RWPE1 (cell line): ENCODE measurements around the gene C2CD2.

Source experiments
- CTCF ChIA-PET: fragments of 350-600 bp; sonication (Branson Sonifier 250); formaldehyde crosslinking; extraction: SDS; loops from one replicate; lab custom pipeline; 2021; lab: Yijun Ruan, JAX
- POLR2A ChIA-PET: fragments of 400-600 bp; formaldehyde crosslinking; extraction: SDS; loops from one replicate; lab custom pipeline; 2020; ENCODE audit warnings: antibody characterized with exemption; ENCODE audit not compliant: low non-redundant PET; lab: Yijun Ruan, JAX
- DNase-seq: peaks from one replicate; pipeline ENCODE4 v3.0.0; 2012; ENCODE audit warnings: low spot score
- H3K27ac ChIP-seq: fragments of 450-650 bp; 2 replicates; pipeline ENCODE4 v1.5.1; 2017
- TF ChIP-seq, protein P1 (sequence below): fragments of 450-650 bp; conservative IDR thresholded peaks from 2 replicates; pipeline ENCODE4 v1.5.1; 2017; ENCODE audit warnings: low read depth, mild to moderate bottlenecking

C2CD2 gene

DNA sequence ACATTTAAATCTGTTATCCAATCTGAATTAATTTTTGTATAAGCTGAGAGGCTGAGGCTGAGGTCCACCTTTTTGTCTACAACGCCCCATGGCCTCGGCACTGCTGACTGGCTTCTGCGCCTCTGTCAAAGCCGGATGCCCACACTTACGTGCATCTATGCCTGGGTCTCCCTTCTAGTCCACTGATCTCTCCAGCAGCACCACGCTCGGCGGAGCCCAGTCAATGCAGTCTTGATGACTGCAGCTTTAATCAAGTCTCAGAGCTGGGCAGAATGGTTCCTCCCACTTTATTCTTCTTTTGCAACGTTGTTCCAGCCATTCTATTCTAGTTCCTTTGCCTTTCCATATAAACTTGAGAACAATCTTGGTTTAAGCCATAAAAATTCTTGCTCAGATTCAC, 84.0 kb downstream of the C2CD2 start:
- H3K27ac ChIP-seq, result 0 out of 2 replicates have a peak overlapping the region, but pooled peaks have one; percentile 2
- no peak for DNase-seq
- TF ChIP-seq, protein P1, sequence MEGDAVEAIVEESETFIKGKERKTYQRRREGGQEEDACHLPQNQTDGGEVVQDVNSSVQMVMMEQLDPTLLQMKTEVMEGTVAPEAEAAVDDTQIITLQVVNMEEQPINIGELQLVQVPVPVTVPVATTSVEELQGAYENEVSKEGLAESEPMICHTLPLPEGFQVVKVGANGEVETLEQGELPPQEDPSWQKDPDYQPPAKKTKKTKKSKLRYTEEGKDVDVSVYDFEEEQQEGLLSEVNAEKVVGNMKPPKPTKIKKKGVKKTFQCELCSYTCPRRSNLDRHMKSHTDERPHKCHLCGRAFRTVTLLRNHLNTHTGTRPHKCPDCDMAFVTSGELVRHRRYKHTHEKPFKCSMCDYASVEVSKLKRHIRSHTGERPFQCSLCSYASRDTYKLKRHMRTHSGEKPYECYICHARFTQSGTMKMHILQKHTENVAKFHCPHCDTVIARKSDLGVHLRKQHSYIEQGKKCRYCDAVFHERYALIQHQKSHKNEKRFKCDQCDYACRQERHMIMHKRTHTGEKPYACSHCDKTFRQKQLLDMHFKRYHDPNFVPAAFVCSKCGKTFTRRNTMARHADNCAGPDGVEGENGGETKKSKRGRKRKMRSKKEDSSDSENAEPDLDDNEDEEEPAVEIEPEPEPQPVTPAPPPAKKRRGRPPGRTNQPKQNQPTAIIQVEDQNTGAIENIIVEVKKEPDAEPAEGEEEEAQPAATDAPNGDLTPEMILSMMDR, result no peak
- ChIA-PET CTCF (no interaction called here), POLR2A (no interaction called here)

DNA sequence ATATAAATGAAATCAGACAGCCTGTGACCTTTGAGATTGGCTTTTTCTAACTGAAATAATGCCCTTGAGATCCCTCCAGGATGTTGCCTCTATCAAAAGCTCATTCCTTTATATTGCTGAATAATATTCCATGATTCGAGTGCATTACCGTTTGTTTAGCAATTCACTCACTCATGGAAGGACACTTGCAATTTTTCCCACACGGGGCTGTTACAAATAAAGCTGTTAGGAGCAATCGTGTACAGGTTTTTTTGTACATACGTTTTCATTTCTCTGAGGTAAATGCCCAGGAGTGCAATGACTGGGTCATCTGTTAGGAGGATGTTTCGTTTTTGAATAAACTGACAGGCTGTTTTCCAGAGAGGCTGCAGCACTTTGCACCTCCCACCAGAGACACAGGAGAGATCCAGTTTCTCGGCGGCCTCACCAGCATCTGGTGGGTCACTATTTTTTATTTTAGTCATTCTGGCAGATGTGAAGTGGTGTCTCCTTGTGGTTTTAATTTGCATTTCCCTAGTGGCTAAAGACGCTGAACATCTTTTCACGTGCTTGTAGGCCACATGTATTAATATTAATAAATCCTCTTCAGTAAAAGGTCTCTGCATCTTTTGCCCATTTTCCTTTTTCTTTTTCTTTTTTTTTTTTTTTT, 85.6 kb downstream of the C2CD2 start:
- DNase-seq, result no peak

DNA sequence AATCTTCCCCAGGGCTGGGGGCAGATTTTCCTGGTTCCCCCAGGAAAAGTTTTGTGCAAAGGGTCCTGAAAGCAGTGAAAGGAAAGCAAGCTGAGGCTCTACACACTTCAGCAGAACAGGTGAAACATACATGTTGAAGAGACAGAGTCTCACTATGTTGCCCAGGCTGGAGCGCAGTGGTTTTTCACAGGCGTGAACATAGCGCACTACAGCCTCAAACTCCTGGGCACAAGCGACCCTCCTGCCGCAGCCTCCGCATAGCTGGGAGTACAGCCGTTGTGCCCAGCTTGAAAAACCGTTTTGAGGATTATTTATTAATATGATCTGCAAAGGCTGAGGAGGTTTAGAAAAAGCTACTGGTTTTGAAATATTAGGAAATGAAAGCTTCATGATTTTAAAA, 86.5 kb downstream of the C2CD2 start:
- no peak for DNase-seq
- ChIA-PET CTCF (interaction anchor here (0.8 kb wide), 1 partner anchor 51 kb away, joined by 3 read pairs; no protein-coding TSS in a partner anchor), POLR2A (no interaction called here)
- H3K27ac ChIP-seq, result 0 out of 2 replicates have a peak overlapping the region, but pooled peaks have one; percentile 0
- TF ChIP-seq, protein P1, result no peak

More for the DNA sequence above, 85.6 kb downstream of the C2CD2 start:
- H3K27ac ChIP-seq, result no peak overlapping the region
- POLR2A ChIA-PET, result no interaction called here
- CTCF ChIA-PET, result interaction anchor here (0.8 kb wide), 1 partner anchor 50 kb away, joined by 3 read pairs; no protein-coding TSS in a partner anchor
- TF ChIP-seq, protein P1, result no peak

DNA sequence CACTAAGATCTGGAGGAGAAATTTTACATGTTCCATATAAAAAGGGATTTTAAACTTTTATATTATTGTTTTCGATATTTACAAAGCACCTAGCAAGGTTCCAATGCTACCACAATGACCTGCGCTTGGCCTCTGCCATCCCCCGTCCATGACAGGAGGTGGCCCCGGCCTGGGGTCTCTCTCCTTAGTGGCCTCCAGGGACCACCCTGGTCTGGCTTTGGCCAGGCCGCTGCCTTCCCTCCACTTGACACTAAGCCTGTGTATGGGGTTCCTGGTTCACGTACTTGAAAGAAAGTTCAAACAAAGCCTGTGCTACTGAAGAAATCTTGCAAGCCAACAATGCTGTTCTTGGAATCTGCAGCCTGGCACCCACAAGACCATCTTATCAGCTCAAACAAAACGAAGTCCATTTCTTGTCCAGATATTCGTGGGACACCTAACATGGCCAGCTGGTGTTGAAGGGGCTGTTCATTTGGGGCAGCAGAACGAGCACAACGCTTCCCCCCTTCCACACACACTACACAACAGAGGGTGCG, 87.5 kb downstream of the C2CD2 start:
- CTCF ChIA-PET, result no interaction called here
- TF ChIP-seq, protein P1, result no peak
- 0 out of 2 replicates have a peak overlapping the region, but pooled peaks have one; percentile 0 for H3K27ac ChIP-seq
- no peak for DNase-seq
- POLR2A ChIA-PET, result no interaction called here

DNA sequence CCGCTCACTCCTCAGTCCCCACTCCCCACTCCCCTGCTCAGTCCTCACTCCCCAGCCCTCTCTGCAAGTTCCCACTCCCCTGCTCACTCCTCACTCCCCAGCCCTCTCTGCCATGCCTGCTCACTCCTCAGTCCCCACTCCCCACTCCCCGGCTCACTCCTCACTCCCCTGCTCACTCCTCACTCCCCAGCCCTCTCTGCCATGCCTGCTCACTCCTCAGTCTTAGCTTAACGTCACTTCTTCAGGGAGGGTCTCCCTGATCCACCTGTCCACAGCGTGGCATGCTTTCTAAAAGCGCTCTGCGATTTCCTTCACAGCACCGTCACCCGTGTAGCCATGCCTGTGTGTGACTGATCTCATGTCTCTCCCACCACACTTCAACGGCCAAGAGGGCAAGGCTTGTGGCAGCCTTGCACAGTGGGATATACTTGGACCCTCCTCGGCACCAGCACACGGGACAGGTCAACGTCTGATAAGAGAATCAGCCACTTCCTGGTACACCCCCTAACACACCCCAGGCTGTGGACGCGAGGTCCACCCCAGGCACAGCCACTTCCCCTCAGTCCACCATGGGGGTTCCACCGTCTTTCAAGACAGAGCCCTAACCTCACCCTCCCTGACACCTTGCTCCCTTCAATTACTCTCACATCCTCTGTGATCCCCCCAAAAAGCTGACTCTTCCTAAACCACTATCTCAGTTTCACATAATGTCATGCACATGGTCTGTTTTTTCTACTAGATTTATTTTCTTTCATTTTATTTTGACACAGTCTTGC, 88.6 kb downstream of the C2CD2 start:
- ChIA-PET POLR2A (no interaction called here), CTCF (interaction anchor here (0.6 kb wide), 1 partner anchor 10 kb away, joined by 3 read pairs; no protein-coding TSS in a partner anchor)
- no peak for DNase-seq
- TF ChIP-seq, protein P1, result no peak
- peak overlapping the region; percentile 40; the same call in 1 of the 2 replicates for H3K27ac ChIP-seq

DNA sequence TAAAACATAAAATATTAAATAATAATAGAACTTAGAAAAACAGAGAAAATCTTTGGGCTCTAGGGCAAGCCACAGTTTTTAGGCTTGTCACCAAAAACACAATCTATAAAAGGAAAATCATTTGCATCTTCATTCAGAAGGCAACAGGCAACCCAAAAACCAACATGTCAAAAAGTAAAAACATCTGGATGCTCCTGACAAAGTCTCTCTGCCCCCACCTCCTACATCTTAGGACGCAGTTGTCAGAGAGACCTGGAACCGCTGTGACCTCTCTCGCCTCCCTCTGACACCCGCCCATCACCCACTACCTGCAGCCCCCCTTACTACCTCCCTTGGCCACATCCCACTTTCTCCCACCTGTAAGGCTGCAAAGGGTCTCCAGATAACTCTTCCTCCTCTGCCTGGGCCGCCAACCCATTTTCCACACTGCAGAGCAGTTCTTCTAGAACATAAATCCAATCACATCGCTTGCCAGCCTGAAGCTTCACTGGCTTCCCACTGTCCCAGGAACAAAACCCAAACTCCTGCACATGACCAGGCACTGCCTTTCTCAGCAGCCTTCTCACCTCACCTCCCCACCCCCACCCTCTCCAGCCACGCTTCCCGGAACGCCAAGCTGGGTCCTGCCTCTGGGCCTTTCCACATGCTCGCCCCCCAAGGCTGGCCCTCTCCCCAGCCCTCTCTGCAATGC, 89.4 kb downstream of the C2CD2 start:
- ChIA-PET POLR2A (no interaction called here), CTCF (interaction anchor here (0.5 kb wide), 1 partner anchor 15 kb away, joined by 3 read pairs; no protein-coding TSS in a partner anchor)
- TF ChIP-seq, protein P1, result no peak
- peak overlapping the region; percentile 40 for H3K27ac ChIP-seq
- no peak for DNase-seq
